Uterine smooth muscle cell (primary cell): ENCODE data around the gene STK24. TPM values are rescaled to one million over a fixed set of nuclear protein-coding genes. Genes with fewer than 3 reads are reported as not detected.

ENCODE experiments used
- total RNA-seq: library from RNA; depleted of rRNA; stranded (reverse); fragments of >200 nt; gene quantifications from 2 replicates; pipeline ENCODE4 v1.2.3, GENCODE V29; 2014

Gene STK24
- total RNA-seq, result 55.2 and 55.6 TPM in 2 replicates

GRCh38 chr13:98576963-98577835, at the start of gene STK24:
STK24 (minus strand) TSS chr13:98577107; CDS start chr13:98576786, 321 bp downstream.

Other genes with a start within 250 kb of the STK24 start
- gene SLC15A1, start 175.6 kb upstream of the STK24 start, total RNA-seq, result not detected in 2 replicates